Ovary (tissue), 3 donors: ENCODE data around the gene NIN.

Experiments used
- CTCF ChIP-seq, 3 donors: fragments of 450-650 bp in 2 of 3; fragments of 200-600 bp in 1 of 3; IDR thresholded peaks; one replicate each; pipeline versions ENCODE4 v1.5.1 to v1.8.0; 2016 to 2022; ENCODE audit warnings: antibody characterized with exemption in 3 of 3, mild to moderate bottlenecking in 1 of 3
- POLR2A ChIP-seq: fragments of 450-650 bp; IDR thresholded peaks from one replicate; pipeline ENCODE4 v1.6.1; 2017; ENCODE audit warnings: antibody characterized with exemption, mild to moderate bottlenecking, moderate library complexity
- donor health status: DM: no; HTN: no; CAD: no.

GRCh38 chr14:50719911-50720759 is 110.8 kb downstream of the NIN start:
- no peak for TF ChIP-seq CTCF (IDR thresholded peaks at IDR 0.05)
- TF ChIP-seq POLR2A: no peak
